Caco-2 (cell line): ENCODE data around the gene MYH1. TPM values are rescaled to one million over a fixed set of nuclear protein-coding genes. Genes with fewer than 3 reads are reported as not detected.

ENCODE experiments used
- BruUV-seq: library from RNA; stranded (reverse); fragments of 400-500 nt; replicated peaks from 2 replicates; lab custom pipeline; 2021; lab: Mats Ljungman, UMichigan
- CTCF ChIA-PET: fragments of 300-600 bp; sonication (Branson Sonifier 250); formaldehyde crosslinking; loops from one replicate; lab custom pipeline; 2022; ENCODE audit warnings: antibody characterized with exemption; lab: Charles Lee
- POLR2A ChIA-PET: fragments of 300-600 bp; sonication (Branson Sonifier 250); formaldehyde crosslinking; loops from one replicate; lab custom pipeline; 2022; ENCODE audit warnings: antibody characterized with exemption; lab: Charles Lee
- DNase-seq, 2 experiments: peaks; one replicate each; pipeline versions ENCODE4 v3.0.0 to v3.0.0-alpha.2; 2020 to 2022
- H3K27me3 ChIP-seq: replicated peaks from 2 replicates; pipeline ENCODE4 v1.6.0; 2011; ENCODE audit warnings: low read length; ENCODE audit not compliant: control insufficient read depth, insufficient read depth
- H3K36me3 ChIP-seq: 2 replicates; pipeline ENCODE4 v1.5.1; 2011; ENCODE audit warnings: low read length; ENCODE audit not compliant: control insufficient read depth, insufficient read depth
- H3K4me1 ChIP-seq: fragments of 250-450 bp; sonication (Bioruptor Pico); 2 replicates; pipeline ENCODE4 v1.5.1; 2020; ENCODE audit warnings: mild to moderate bottlenecking
- H3K4me3 ChIP-seq: 2 replicates; pipeline ENCODE4 v1.5.1; 2011; ENCODE audit warnings: low read depth, mild to moderate bottlenecking, control low read depth, low read length
- H3K9me3 ChIP-seq: fragments of 250-450 bp; sonication (Bioruptor Pico); 2 replicates; pipeline ENCODE4 v1.5.1; 2020; ENCODE audit warnings: mild to moderate bottlenecking, moderate library complexity
- H3K27ac Mint-ChIP-seq: one replicate; pipeline ENCODE4 v1.8.0; 2022; ENCODE audit warnings: mixed read lengths; ENCODE audit not compliant: unreplicated experiment
- H3K27me3 Mint-ChIP-seq: one replicate; pipeline ENCODE4 v1.8.0; 2022; ENCODE audit warnings: mixed read lengths; ENCODE audit not compliant: insufficient read depth, unreplicated experiment
- H3K36me3 Mint-ChIP-seq: one replicate; pipeline ENCODE4 v1.8.0; 2022; ENCODE audit warnings: mild to moderate bottlenecking, mixed read lengths; ENCODE audit not compliant: insufficient read depth, unreplicated experiment
- H3K4me1 Mint-ChIP-seq: one replicate; pipeline ENCODE4 v1.8.0; 2022; ENCODE audit warnings: low read depth, mixed read lengths; ENCODE audit not compliant: unreplicated experiment
- H3K4me3 Mint-ChIP-seq: one replicate; pipeline ENCODE4 v1.8.0; 2022; ENCODE audit warnings: mild to moderate bottlenecking, moderate library complexity, mixed read lengths; ENCODE audit not compliant: unreplicated experiment
- H3K9me3 Mint-ChIP-seq: one replicate; pipeline ENCODE4 v1.8.0; 2022; ENCODE audit warnings: mixed read lengths; ENCODE audit not compliant: unreplicated experiment
- CTCF ChIP-seq, 2 experiments: fragments of 200-600 bp in 1 of 2; IDR thresholded peaks; 1 replicate in 1 of 2; 2 replicates in 1 of 2; pipeline versions ENCODE4 v1.5.1 to v1.8.0; 2011 to 2022; ENCODE audit warnings: antibody characterized with exemption in 1 of 2, control low read depth in 1 of 2, inconsistent platforms in 1 of 2, low read depth in 1 of 2, low read length in 1 of 2, mild to moderate bottlenecking in 1 of 2, moderate library complexity in 1 of 2; ENCODE audit not compliant: insufficient read depth in 1 of 2, severe bottlenecking in 1 of 2, unreplicated experiment in 1 of 2
- intact Hi-C: fragments of 100-400 bp; cut with micrococcal nuclease; formaldehyde crosslinking; loops from one replicate; pipeline ENCODE4 v1.10.0; 2022; ENCODE audit not compliant: unreplicated experiment
- total RNA-seq: library from RNA; stranded (reverse); gene quantifications from 2 replicates; pipeline ENCODE4 v1.2.3, GENCODE V29; 2022

Gene MYH1
- total RNA-seq, 1 experiment from 2014 or later: not detected

GRCh38 chr17:10532026-10532425 is 13.7 kb upstream of the MYH1 start:
- no peaks in the 10 kb centered on the region for H3K36me3 Mint-ChIP-seq
- ChIA-PET POLR2A (no interaction called here), CTCF (no interaction called here)
- BruUV-seq: no TSS peak
- no peak for DNase-seq
- no peaks in the 10 kb centered on the region for H3K9me3 Mint-ChIP-seq
- Histone ChIP-seq H3K9me3 (no peaks in the 10 kb centered on the region), H3K4me3 (no peak overlapping the region), H3K4me1 (no peaks in the 10 kb centered on the region), H3K36me3 (no peaks in the 10 kb centered on the region), H3K27me3 (no peaks in the 10 kb centered on the region)
- H3K27ac Mint-ChIP-seq: no peak overlapping the region
- H3K4me1 Mint-ChIP-seq: no peaks in the 10 kb centered on the region
- no peak for TF ChIP-seq CTCF (IDR thresholded peaks at IDR 0.05; ENCODE audit: insufficient read depth in 1 of 2, low read depth in 1 of 2, low read length in 1 of 2, severe bottlenecking in 1 of 2, unreplicated experiment in 1 of 2)
- H3K4me3 Mint-ChIP-seq: no peak overlapping the region
- peaks cover 5% of the 10 kb centered on the region for H3K27me3 Mint-ChIP-seq
- intact Hi-C loops: no loop called here

GRCh38 chr17:10527419-10527818 is 9.1 kb upstream of the MYH1 start:
- Mint-ChIP-seq H3K36me3 (no peaks in the 10 kb centered on the region), H3K27ac (no peak overlapping the region), H3K27me3 (peaks cover 5% of the 10 kb centered on the region)

GRCh38 chr17:10526517-10526916 is 8.2 kb upstream of the MYH1 start:
- intact Hi-C loops: no loop called here
- H3K9me3 ChIP-seq: no peaks in the 10 kb centered on the region
- H3K36me3 Mint-ChIP-seq: no peaks in the 10 kb centered on the region
- TF ChIP-seq CTCF (IDR thresholded peaks at IDR 0.05; ENCODE audit: insufficient read depth in 1 of 2, low read depth in 1 of 2, low read length in 1 of 2, severe bottlenecking in 1 of 2, unreplicated experiment in 1 of 2): no peak
- H3K4me1 Mint-ChIP-seq: no peaks in the 10 kb centered on the region
- H3K27me3 ChIP-seq: no peaks in the 10 kb centered on the region
- ChIA-PET POLR2A (no interaction called here), CTCF (no interaction called here)
- H3K36me3 ChIP-seq: no peaks in the 10 kb centered on the region
- no peaks in the 10 kb centered on the region for H3K9me3 Mint-ChIP-seq
- H3K4me3 Mint-ChIP-seq: no peak overlapping the region
- no TSS peak for BruUV-seq
- peaks cover 5% of the 10 kb centered on the region for H3K27me3 Mint-ChIP-seq
- H3K4me3 ChIP-seq: no peak overlapping the region
- no peaks in the 10 kb centered on the region for H3K4me1 ChIP-seq
- no peak overlapping the region for H3K27ac Mint-ChIP-seq
- DNase-seq: no peak

More at GRCh38 chr17:10527419-10527818, 9.1 kb upstream of the MYH1 start:
- Mint-ChIP-seq H3K4me3 (no peak overlapping the region), H3K9me3 (no peaks in the 10 kb centered on the region), H3K4me1 (no peaks in the 10 kb centered on the region)
- ChIA-PET POLR2A (no interaction called here), CTCF (no interaction called here)
- Histone ChIP-seq H3K4me3 (no peak overlapping the region), H3K9me3 (no peaks in the 10 kb centered on the region), H3K27me3 (no peaks in the 10 kb centered on the region), H3K4me1 (no peaks in the 10 kb centered on the region), H3K36me3 (no peaks in the 10 kb centered on the region)
- no peak for TF ChIP-seq CTCF (IDR thresholded peaks at IDR 0.05; ENCODE audit: insufficient read depth in 1 of 2, low read depth in 1 of 2, low read length in 1 of 2, severe bottlenecking in 1 of 2, unreplicated experiment in 1 of 2)
- no peak for DNase-seq
- BruUV-seq: no TSS peak
- intact Hi-C loops: no loop called here
